ENCODE results near the gene ARID5A. TPM values are rescaled to one million over a fixed set of nuclear protein-coding genes. Genes with fewer than 3 reads are reported as not detected.
A peak's percentile ranks its signal among the peaks of the same experiment; 100 is the strongest.

Gene ARID5A
- total RNA-seq, 2 experiments from 2014 or later = 61.5 to 64.3 TPM

DNA sequence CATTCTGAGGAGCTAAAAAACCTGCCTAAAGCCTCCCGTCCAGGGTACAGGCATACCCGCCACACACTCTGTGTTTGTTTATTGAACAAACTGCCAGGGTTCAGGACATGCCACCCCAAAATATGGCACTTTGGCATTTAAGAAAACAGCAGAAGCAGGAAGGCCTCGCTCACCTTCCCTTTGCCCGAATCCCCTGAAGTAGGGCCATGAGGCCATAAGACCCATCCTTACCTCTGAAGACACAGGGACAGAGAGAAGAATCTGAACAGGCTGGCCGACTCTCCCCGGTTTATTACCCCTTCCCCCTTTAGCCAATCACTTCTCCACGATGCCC, 29.7 kb upstream of the ARID5A start:
- ChIA-PET CTCF (interaction anchor here (0.7 to 11.2 kb wide), 5 partner anchors 9 to 99 kb away, joined by 3 to 133 read pairs (median 5); no protein-coding TSS in a partner anchor), POLR2A (interaction anchor here (1.0 to 1.7 kb wide), 4 partner anchors 24 to 298 kb away, joined by 3 to 5 read pairs (median 4); partner anchors contain the start of gene STARD7)
- ATAC-seq (no peak), DNase-seq (no peak)
- Mint-ChIP-seq H3K4me3 (no peak overlapping the region), H3K9me3 (no peaks in the 10 kb centered on the region), H3K27ac (no peak overlapping the region), H3K36me3 (ENCODE audit: low read depth) (no peaks in the 10 kb centered on the region), H3K27me3 (peaks cover 15% of the 10 kb centered on the region), H3K4me1 (ENCODE audit: low read depth) (peaks cover 12% of the 10 kb centered on the region)
- TF ChIP-seq, protein P1, sequence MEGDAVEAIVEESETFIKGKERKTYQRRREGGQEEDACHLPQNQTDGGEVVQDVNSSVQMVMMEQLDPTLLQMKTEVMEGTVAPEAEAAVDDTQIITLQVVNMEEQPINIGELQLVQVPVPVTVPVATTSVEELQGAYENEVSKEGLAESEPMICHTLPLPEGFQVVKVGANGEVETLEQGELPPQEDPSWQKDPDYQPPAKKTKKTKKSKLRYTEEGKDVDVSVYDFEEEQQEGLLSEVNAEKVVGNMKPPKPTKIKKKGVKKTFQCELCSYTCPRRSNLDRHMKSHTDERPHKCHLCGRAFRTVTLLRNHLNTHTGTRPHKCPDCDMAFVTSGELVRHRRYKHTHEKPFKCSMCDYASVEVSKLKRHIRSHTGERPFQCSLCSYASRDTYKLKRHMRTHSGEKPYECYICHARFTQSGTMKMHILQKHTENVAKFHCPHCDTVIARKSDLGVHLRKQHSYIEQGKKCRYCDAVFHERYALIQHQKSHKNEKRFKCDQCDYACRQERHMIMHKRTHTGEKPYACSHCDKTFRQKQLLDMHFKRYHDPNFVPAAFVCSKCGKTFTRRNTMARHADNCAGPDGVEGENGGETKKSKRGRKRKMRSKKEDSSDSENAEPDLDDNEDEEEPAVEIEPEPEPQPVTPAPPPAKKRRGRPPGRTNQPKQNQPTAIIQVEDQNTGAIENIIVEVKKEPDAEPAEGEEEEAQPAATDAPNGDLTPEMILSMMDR (IDR thresholded peaks at IDR 0.05) = no peak
- intact Hi-C loops (cut with micrococcal nuclease) = loop anchor here (5.0 kb wide), 2 partner anchors 35 to 100 kb away; no protein-coding TSS in a partner anchor

DNA sequence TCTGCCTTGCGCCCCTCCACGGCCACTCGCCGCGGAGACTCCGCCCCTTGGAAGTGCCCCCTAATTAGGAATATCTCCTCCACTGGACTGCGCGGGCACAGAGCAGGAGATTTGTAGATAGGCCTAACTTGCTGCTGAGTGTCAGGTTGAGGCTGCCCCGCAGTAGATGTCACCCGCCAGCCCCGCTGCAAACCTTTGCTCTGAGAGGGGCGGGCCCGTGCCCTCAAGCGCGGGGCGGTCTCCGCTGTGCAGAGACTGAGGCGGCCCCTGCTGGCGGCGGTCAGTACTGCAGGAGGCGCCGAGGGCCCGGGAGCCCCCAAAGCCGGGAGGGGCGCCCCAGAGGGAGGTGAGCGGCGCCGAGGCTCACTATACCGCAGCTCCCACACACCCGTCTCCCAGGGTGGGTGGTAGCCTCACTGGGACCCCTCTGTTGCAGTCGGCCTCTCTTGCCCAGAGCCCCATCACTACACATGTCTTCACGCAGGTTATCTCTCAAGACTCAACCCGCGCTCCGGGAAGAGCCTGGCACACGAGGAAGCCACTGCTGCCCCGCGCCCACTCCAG, 28.5 kb upstream of the ARID5A start:
- intact Hi-C loops (cut with micrococcal nuclease) = loop anchor here (5.0 kb wide), 2 partner anchors 36 to 101 kb away; no protein-coding TSS in a partner anchor

DNA sequence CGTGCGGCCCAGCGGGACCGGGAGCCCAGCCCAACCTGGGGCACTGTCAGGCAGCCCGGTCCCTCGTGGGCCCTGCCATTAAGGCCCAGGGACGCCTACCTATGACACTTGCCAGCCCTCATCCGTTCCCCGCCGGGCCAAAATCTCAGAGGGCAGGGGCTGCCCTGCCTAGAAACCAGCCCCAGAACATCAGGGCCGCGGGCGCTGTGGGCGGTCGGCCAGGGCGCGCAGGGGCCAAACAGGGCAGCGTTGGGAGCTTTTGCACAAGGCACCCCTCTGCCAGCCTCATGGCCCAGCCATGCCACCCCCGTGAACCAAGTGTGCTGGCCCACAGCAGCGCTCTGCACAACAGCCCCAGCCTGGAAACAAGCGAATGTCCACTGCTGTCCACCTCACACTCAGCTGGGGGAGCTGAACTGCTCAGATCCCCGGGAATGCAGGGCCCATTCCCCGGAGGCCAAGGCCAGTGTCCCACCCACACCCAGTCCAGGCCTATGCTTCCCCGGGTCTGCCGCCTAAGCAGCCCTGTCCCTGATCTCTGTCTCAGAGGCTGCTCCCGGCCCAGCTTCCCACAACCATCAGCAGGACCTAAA, 27.9 kb upstream of the ARID5A start:
- TF ChIP-seq, protein P1 (IDR thresholded peaks at IDR 0.05) = no peak
- H3K27me3 Mint-ChIP-seq = peaks cover 16% of the 10 kb centered on the region
- H3K4me3 Mint-ChIP-seq = no peak overlapping the region
- H3K36me3 Mint-ChIP-seq (ENCODE audit: low read depth) = no peaks in the 10 kb centered on the region
- ChIA-PET CTCF (interaction anchor here (0.6 to 11.2 kb wide), 33 partner anchors 11 to 392 kb away, joined by 3 to 133 read pairs (median 4); no protein-coding TSS in a partner anchor), POLR2A (interaction anchor here (0.6 to 1.7 kb wide), 5 partner anchors 10 to 361 kb away, joined by 3 to 5 read pairs (median 3); no protein-coding TSS in a partner anchor)
- DNase-seq (no peak), ATAC-seq (no peak)
- no peaks in the 10 kb centered on the region for H3K9me3 Mint-ChIP-seq
- intact Hi-C loops (cut with micrococcal nuclease) = loop anchor here (5.0 kb wide), 2 partner anchors 36 to 101 kb away; no protein-coding TSS in a partner anchor
- H3K4me1 Mint-ChIP-seq (ENCODE audit: low read depth) = peaks cover 9% of the 10 kb centered on the region
- no peak overlapping the region for H3K27ac Mint-ChIP-seq

More for the DNA sequence above, 28.5 kb upstream of the ARID5A start:
- DNase-seq = peak; percentile 94
- peaks cover 9% of the 10 kb centered on the region for H3K4me1 Mint-ChIP-seq (ENCODE audit: low read depth)
- ChIA-PET POLR2A (interaction anchor here (1.0 to 1.7 kb wide), 4 partner anchors 11 to 300 kb away, joined by 3 to 5 read pairs (median 3); partner anchors contain the start of gene STARD7), CTCF (interaction anchor here (0.6 to 11.2 kb wide), 19 partner anchors 11 to 333 kb away, joined by 3 to 133 read pairs (median 6); no protein-coding TSS in a partner anchor)
- ATAC-seq = peak; percentile 98
- TF ChIP-seq, protein P1 (IDR thresholded peaks at IDR 0.05) = peak; percentile 100
- no peaks in the 10 kb centered on the region for H3K36me3 Mint-ChIP-seq (ENCODE audit: low read depth)
- peak overlapping the region; percentile 65 for H3K4me3 Mint-ChIP-seq
- no peak overlapping the region for H3K27ac Mint-ChIP-seq
- peaks cover 16% of the 10 kb centered on the region for H3K27me3 Mint-ChIP-seq
- H3K9me3 Mint-ChIP-seq = no peaks in the 10 kb centered on the region

DNA sequence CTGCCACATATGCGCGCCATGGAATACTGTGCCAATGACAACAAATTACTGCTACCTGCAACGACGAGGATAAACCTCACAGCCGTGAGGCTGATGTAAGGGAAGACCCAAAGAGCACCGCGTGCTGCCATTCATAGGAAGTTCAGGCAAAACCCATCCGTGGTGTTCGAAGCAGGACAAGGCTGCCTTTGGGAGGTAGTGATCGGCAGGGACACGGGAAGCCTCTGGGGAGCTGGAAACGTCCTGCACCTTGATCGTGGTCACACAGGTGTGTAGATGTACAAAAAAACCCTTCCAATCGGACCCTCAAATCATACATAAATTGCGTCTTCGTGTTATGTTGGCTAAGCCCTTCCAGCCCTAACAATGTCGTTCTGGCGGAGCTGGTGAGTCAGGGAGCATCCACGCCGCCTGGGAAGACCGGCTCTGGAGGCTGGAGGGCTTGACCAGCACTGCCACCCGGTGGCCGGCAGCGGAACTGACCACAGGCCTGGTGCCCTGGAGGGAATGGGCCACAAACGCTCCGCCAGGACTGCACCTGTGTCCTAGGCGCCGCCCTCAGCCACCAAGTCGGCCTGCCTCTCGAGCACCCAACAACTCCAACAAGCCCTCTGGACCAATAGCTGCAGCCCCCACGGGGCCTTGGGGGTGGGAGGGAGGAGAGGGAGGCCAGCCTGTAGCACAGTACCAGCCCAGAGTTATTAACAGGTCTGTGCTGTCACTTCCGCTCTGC, 27.3 kb upstream of the ARID5A start:
- DNase-seq = peak; percentile 80
- ATAC-seq = peak; percentile 57
- Mint-ChIP-seq H3K4me3 (no peak overlapping the region), H3K27me3 (peaks cover 16% of the 10 kb centered on the region), H3K36me3 (ENCODE audit: low read depth) (no peaks in the 10 kb centered on the region), H3K4me1 (ENCODE audit: low read depth) (peaks cover 9% of the 10 kb centered on the region), H3K9me3 (no peaks in the 10 kb centered on the region), H3K27ac (no peak overlapping the region)
- ChIA-PET POLR2A (interaction anchor here (0.6 to 1.3 kb wide), 8 partner anchors 10 to 487 kb away, joined by 3 read pairs; no protein-coding TSS in a partner anchor), CTCF (interaction anchor here (0.6 to 11.2 kb wide), 38 partner anchors 12 to 392 kb away, joined by 3 to 133 read pairs (median 4); partner anchors contain the start of gene ITPRIPL1)
- TF ChIP-seq, protein P1 (IDR thresholded peaks at IDR 0.05) = peak; percentile 94
- intact Hi-C loops (cut with micrococcal nuclease) = loop anchor here (5.0 kb wide), 2 partner anchors 37 to 102 kb away; no protein-coding TSS in a partner anchor

Measured in activated CD8-positive, alpha-beta T cell treated with anti-CD3 and anti-CD28 coated beads for 36 hours (primary cell).